Liver (tissue), 3 donors: ENCODE results near the gene IL1RAPL1.

Source experiments
- CTCF ChIP-seq: fragments of 150-350 bp; IDR thresholded peaks from 2 replicates; pipeline ENCODE4 v1.5.1; 2017; ENCODE audit warnings: improper control_type of control experiment, low read depth, low read length; ENCODE audit not compliant: missing input control
- FOXA1 ChIP-seq: IDR thresholded peaks from 2 replicates; pipeline ENCODE4 v1.6.1; 2016; ENCODE audit warnings: antibody characterized with exemption
- FOXA2 ChIP-seq: IDR thresholded peaks from 2 replicates; pipeline ENCODE4 v1.6.1; 2016; ENCODE audit warnings: antibody characterized with exemption
- GABPA ChIP-seq, 2 donors: IDR thresholded peaks in 1 of 2; conservative IDR thresholded peaks in 1 of 2; 2 replicates each; pipeline ENCODE4 v1.6.1; 2016; ENCODE audit warnings: antibody characterized with exemption in 2 of 2, mild to moderate bottlenecking in 1 of 2, moderate library complexity in 1 of 2
- MAX ChIP-seq: IDR thresholded peaks from 2 replicates; pipeline ENCODE4 v1.6.1; 2016; ENCODE audit warnings: antibody characterized with exemption
- REST ChIP-seq: IDR thresholded peaks from 2 replicates; pipeline ENCODE4 v1.6.1; 2016; ENCODE audit warnings: antibody characterized with exemption, mild to moderate bottlenecking
- RXRA ChIP-seq, 2 donors: IDR thresholded peaks; 2 replicates each; pipeline ENCODE4 v1.6.1; 2017 to 2018; ENCODE audit warnings: antibody characterized with exemption in 2 of 2, mild to moderate bottlenecking in 1 of 2
- SP1 ChIP-seq: IDR thresholded peaks from 2 replicates; pipeline ENCODE4 v1.6.1; 2018; ENCODE audit warnings: antibody characterized with exemption, mild to moderate bottlenecking
- TAF1 ChIP-seq: conservative IDR thresholded peaks from 2 replicates; pipeline ENCODE4 v1.6.1; 2016; ENCODE audit warnings: antibody characterized with exemption, mild to moderate bottlenecking
- ZBTB33 ChIP-seq: IDR thresholded peaks from 2 replicates; pipeline ENCODE4 v1.6.1; 2016; ENCODE audit warnings: antibody characterized with exemption
- donor health status: healthy.
- donor health status: healthy.

- TF ChIP-seq CTCF: no peak
- TF ChIP-seq MAX: no peak
- no peak for TF ChIP-seq TAF1
- TF ChIP-seq FOXA1: no peak
- no peak for TF ChIP-seq FOXA2
- TF ChIP-seq SP1: no peak
- no peak for TF ChIP-seq RXRA (IDR thresholded peaks at IDR 0.05)
- no peak for TF ChIP-seq ZBTB33
- TF ChIP-seq GABPA (IDR thresholded peaks at IDR 0.05 in 1 of 2, conservative IDR thresholded peaks at IDR 0.05 in 1 of 2): no peak
- no peak for TF ChIP-seq REST
These were observed 644.6 kb downstream of the IL1RAPL1 start for GRCh38 chrX:29231800-29232199.
